GM21528 (cell line): ENCODE results near the gene COG1.
A peak's percentile ranks its signal among the peaks of the same experiment; 100 is the strongest.
"Not testable (repeated sequence)": the region's sequence is repeated elsewhere in the genome, so short reads cannot be mapped to it uniquely, and the experiment has no call there.

ENCODE experiments used
- ATAC-seq: cut with Tn5 transposase; IDR thresholded peaks from one replicate; pipeline ENCODE4 v1.9.1; 2021; ENCODE audit warnings: mild to moderate bottlenecking, moderate library complexity; ENCODE audit not compliant: unreplicated experiment, low FRiP score

The COG1 gene

GRCh38 chr17:73192894-73193701 lies at the start of gene COG1:
Gene COG1 (plus strand): TSS chr17:73193055. CDS start chr17:73193070, 15 bp downstream.
- peak; percentile 74 for ATAC-seq

- not testable (repeated sequence) for ATAC-seq
Measured at GRCh38 chr17:73144209-73144608, 48.6 kb upstream of the COG1 start.

- no peak for ATAC-seq
Measured at GRCh38 chr17:73145641-73146040, 47.2 kb upstream of the COG1 start.

- not testable (repeated sequence) for ATAC-seq
Measured at GRCh38 chr17:73147791-73148190, 45.1 kb upstream of the COG1 start.

- no peak for ATAC-seq
Measured at GRCh38 chr17:73148540-73149334, 44.1 kb upstream of the COG1 start.

- not testable (repeated sequence) for ATAC-seq
Measured at GRCh38 chr17:73150622-73151300, 42.1 kb upstream of the COG1 start.

- ATAC-seq, result no peak
Measured at GRCh38 chr17:73151916-73152632, 40.8 kb upstream of the COG1 start.

GRCh38 chr17:73155410-73156165 lies 37.3 kb upstream of the COG1 start:
- ATAC-seq, result peak; percentile 14

- ATAC-seq, result peak; percentile 87
Measured at GRCh38 chr17:73156166-73156840, 36.6 kb upstream of the COG1 start.

GRCh38 chr17:73156887-73157520 lies 35.9 kb upstream of the COG1 start:
- ATAC-seq, result no peak

GRCh38 chr17:73157521-73157890 lies 35.3 kb upstream of the COG1 start:
- ATAC-seq, result no peak

GRCh38 chr17:73158133-73158532 lies 34.7 kb upstream of the COG1 start:
- ATAC-seq, result no peak

GRCh38 chr17:73160980-73161630 lies 31.8 kb upstream of the COG1 start:
- no peak for ATAC-seq

- no peak for ATAC-seq
Measured at GRCh38 chr17:73163043-73163442, 29.8 kb upstream of the COG1 start.

GRCh38 chr17:73165616-73166404 lies 27.0 kb upstream of the COG1 start:
- no peak for ATAC-seq

GRCh38 chr17:73166731-73167581 lies 25.9 kb upstream of the COG1 start:
- no peak for ATAC-seq

GRCh38 chr17:73168667-73169066 lies 24.2 kb upstream of the COG1 start:
- no peak for ATAC-seq
